Kidney capillary endothelial cell (primary cell): Measurements from ENCODE around the gene FBXW11.
"Not testable (repeated sequence)": the region's sequence is repeated elsewhere in the genome, so short reads cannot be mapped to it uniquely, and the experiment has no call there.

Source experiments
- DNase-seq: peaks from one replicate; pipeline ENCODE4 v3.0.0-alpha.2; 2018; ENCODE audit warnings: low spot score

The FBXW11 gene

GRCh38 chr5:172020110-172020786 lies 13.8 kb upstream of the FBXW11 start:
- DNase-seq, result not testable (repeated sequence)

DNA sequence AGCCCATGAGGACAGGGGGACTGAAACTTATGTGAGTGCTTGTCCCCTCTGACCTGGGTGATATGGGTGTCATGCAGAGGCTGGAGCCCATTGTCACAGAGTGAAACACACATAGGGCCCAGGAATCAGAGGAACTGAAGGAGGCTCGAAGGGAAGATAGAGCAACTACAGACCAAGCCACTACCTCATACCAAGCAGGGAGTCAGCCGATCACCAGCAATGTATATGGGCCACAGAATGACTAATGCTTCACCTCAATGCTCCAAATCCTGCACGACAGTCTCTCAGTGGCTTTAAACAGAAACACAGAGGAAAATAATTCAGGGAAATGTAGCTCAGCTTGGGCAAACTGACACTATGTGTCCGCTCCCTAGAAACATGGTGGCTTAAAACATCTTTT lies 8.9 kb upstream of the FBXW11 start:
- DNase-seq, result no peak

DNA sequence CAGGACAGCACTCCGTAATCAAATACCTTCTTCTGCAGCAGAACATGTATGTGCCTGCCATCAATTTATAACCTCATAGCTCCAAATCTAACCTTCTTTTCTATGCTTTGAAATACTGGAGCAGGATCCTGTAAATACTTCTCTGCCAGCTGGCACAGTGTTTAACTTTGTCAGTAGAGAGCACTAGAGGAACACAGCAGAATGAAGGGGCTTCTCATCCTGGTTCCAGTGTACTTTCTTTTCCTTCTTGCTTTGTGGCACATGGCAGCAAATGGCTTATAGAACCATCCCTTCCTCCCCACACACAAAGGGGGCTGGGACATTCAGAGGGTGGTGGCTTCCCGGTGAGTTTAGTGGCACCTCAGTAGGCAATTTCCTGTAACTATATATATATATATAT lies 3.8 kb upstream of the FBXW11 start:
- DNase-seq, result no peak

DNA sequence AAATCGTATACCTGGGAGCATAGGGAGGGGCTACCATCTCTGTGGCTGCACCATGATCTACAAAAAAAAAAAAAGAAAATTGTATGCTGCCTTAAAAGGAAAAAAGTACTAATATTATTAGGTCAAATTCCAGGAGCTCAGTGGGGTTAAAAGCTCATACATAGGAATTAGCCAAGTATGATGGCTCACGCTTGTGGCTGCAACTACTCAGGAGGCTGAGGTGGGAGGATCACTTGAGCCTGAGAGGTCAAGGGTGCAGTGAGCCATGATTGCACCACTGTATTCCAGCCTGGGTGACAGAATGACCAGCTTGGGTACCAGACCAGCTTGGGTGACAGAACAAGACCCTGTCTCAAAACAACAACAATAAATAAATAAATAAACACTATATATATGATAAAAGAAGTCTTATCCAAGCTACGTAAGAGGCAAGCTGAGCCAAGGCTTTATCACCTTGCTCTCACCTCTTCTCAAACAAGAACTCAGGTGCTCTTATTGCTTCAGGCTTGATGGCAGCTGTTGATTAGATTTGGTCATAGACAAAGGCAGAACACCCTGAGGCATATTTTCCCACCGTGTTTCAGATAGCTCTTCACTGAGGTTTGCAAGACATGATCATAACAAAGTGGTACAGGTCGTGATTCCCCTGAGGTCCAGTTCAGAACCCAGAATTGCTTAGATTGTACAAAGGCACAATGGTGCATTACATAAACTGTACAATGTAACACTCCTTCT lies 3.3 kb upstream of the FBXW11 start:
- DNase-seq, result no peak

- no peak for DNase-seq
These were observed 2.3 kb upstream of the FBXW11 start for GRCh38 chr5:172008689-172009141.

DNA sequence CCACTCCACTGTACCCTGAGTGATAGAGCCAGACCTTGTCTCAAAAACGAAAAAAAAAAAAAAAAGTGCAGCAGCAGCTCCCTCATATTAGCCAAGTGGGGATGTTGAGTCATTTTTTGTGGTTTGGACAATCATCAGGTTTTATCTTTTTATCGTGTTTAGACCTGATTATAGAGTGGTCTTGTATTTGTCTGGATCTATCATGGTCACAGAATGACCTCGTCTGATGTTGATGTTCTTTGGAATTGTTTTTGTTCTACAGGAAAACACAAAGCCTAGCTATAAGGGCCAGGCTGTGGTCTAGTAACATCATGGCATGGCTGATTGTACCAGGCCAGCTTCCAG lies 1.6 kb upstream of the FBXW11 start:
- DNase-seq, result no peak

- DNase-seq, result peak; percentile 25
These were observed 1.0 kb upstream of the FBXW11 start for GRCh38 chr5:172007175-172008110.

DNA sequence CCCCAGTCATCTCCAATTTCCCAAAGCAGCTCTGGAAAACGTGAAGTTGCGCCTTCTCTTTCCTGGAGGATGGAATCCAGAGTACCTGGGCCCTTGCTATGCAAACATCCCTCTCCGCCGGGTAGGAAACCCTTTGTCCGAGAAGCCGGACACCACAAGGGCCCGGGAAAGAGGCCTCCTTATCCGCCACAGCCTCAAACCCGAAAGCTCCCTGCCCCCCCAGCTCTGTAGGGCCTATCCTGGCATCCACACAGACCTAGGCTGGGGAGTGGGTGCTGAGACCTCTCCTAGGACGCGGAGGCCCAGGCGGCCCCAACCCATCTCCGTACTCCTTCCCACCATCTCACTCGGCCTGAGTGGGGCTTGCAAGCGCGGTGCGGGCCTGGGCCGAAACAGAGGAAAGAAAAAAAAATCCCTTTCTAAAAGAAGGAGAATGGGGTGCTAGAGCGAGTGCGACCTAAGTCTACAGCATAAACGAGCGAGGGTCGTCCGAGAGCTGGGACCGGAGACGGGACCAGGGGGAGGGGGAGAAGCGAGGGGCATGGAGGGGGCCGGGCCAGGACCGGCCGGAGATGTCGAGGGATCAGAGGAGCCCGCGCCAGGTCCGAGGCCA lies 624 bp downstream of the FBXW11 start:
- DNase-seq, result peak; percentile 24

DNA sequence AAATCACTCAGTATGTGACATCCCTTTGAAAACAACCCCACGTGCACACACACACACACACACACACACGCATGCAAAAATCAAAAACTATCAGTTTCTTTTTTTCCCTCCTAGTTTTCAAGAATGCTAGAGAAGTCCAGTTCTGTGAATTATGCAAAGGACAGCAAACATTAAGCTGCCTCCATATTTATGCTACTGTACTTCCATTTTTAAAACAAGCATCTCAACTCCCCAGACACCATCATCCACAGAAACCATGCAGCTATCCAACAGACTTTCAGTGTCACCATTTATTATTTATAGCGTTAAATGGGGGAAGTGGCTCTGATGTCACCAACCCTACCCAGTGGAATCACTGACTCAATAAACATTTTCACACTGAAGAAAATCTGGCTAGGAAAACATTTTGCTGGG lies 1.6 kb downstream of the FBXW11 start:
- peak; percentile 38 for DNase-seq

GRCh38 chr5:172003746-172004145 lies 2.7 kb downstream of the FBXW11 start:
- DNase-seq, result no peak

DNA sequence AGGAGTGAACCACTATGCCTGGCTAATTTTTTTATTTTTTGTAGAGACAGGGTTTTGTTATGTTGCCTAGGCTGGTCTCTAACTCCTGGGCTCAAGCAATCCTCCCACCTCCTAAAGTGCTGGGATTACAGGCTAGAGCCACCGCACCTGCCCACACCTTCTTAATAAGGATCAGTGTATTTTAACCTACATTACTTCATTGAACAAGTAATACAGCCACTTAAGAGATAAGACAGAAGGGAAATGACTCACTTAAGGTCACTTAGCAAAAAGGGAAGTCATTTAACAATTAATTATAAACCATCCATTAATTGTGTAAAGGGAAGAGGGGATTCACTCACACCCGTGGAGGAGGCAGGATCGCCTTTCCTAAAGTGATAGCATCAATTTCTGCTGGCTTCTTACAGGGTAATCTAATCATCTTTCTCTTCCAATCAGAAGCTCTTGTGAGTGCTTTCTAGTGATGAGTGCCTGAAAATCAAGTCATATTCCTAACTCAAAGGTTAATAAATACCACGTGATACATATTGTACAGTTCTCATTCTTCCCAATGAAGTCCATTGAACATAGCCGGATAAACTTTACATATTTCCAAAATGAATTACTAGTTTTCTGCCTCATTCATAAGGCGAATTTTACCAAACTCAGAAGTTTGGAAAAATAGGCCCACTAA lies 3.5 kb downstream of the FBXW11 start:
- no peak for DNase-seq

DNA sequence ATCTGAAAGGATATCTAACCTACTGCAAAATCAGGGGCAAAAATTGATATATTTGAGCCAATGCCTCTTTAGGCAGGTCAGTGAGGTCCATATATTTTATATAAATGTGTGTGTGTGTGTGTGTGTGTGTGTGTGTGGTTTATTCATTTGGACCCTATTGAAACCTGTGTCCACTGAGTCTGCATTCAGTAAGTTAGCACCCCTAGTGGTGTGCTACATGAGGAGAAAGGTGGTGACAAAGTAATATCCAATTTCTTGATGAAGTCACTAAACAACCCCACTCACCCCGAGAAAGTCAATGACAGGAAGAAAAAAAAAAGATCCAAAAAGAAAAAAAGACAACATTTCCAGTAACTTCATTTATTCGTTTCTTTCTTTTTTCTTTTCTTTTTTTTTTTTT lies 4.1 kb downstream of the FBXW11 start:
- DNase-seq, result no peak

DNA sequence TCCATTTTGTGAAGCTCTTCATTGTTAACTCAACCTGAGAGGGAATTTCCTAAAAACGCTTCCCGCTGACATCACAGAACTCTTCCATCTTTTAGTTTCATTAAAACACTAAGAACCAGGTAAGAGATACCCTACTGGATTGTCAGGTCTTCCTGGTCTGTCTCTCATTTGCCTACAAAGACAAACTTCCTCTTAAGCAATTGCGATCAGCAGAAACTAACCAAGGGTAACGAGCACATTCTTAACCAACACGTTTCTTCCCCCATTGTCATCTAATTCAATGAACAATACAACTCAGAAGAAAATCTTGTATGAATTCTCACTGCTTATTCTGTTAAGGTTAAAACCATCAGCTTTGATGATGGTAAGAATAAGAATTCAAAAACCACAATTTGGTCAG lies 6.6 kb downstream of the FBXW11 start:
- no peak for DNase-seq

GRCh38 chr5:171999100-171999499 lies 7.3 kb downstream of the FBXW11 start:
- DNase-seq, result no peak

- DNase-seq, result no peak
These were observed 9.4 kb downstream of the FBXW11 start for GRCh38 chr5:171997011-171997410.

GRCh38 chr5:171992813-171993212 lies 13.6 kb downstream of the FBXW11 start:
- DNase-seq, result no peak

GRCh38 chr5:171992305-171992704 lies 14.1 kb downstream of the FBXW11 start:
- DNase-seq, result no peak

GRCh38 chr5:171990713-171991015 lies 15.8 kb downstream of the FBXW11 start:
- DNase-seq, result no peak

DNA sequence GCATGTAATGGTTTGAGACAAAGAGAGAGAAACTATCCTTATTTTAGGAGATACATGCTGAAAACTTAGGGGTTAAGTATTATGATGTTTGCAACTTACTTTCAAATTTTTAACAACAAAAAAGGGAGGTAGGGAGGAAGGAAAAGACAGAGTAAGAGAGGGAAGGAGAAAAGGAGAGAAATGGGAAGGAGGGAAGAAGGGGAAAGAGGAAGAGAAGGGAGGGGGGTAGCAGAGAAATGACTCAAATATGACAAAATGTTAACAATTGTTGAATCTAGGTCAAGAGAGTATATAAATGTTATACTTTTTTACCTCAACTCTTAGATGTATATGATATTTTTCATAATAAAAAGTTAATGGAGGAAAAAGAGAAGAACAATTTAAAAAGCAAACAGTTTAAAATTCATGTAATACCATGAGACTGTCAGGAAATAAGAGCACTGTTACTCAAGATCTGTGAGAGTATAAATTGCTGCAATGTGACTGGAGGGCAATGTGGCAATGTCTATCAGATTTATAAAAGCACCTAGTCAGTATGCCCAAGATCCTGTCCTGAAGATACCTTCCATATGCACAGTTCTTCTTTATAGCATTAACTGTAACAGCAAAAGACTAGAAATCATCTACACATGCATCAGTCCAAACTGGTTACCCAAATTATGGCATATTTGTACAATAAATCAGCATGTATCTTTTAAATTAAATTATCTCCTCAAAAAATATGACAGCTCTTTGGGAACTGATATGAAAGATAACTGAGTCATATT lies 16.3 kb downstream of the FBXW11 start:
- no peak for DNase-seq

DNA sequence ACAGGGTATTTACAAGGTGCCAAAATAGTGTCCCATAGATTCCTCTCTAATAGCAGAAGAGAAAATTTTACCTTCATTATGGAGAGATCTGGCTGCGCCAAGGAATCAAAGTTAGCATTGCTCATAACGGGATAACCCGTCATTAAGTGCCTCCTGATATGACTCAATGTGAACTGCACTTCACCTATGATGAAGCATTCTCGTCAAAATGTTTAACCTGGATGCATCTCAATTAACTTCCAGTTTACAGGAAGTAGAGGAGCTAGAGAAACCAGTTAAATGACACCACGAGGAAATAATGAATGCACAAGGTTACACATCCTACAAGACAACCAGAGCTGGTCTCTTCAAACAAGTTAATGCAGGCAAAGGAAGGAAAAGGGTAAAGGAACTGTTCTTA lies 17.2 kb downstream of the FBXW11 start:
- no peak for DNase-seq

DNA sequence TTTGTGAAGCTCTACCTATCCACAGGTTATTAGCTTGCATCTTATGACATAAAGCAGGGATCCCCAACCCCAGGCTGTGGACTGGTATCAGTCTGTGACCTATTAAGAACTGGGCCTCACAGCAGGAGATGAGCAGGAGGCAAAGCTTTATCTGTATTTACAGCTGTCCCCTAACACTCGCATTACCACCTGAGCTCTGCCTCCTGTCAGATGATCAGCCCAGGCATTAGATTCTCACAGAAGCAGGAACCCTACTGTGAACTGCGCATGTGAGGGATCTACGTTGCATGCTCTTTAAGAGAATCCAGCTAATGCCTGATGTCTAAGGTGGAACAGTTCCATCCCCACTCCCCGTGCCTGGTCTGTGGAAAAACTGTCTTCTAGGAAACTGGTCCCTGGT lies 19.7 kb downstream of the FBXW11 start:
- DNase-seq, result no peak
